ENCODE data around the gene OSBPL6. TPM values are rescaled to one million over a fixed set of nuclear protein-coding genes. Genes with fewer than 3 reads are reported as not detected.

Gene OSBPL6
- total and polyA plus RNA-seq, 10 donors: 0.13 to 2.2 (median 1.4) TPM

- Histone ChIP-seq H3K27me3 (replicated peaks in 1 of 7) (no peaks in the 10 kb centered on the region), H3K4me3 (no peak overlapping the region), H3K36me3 (no peaks in the 10 kb centered on the region), H3K27ac (no peak overlapping the region), H3K9me3 (no peaks in the 10 kb centered on the region), H3K4me1 (no peaks in the 10 kb centered on the region)
- no peak for TF ChIP-seq POLR2A (IDR thresholded peaks at IDR 0.05)
- TF ChIP-seq POLR2AphosphoS5 (IDR thresholded peaks at IDR 0.05): no peak
- TF ChIP-seq, protein P1, sequence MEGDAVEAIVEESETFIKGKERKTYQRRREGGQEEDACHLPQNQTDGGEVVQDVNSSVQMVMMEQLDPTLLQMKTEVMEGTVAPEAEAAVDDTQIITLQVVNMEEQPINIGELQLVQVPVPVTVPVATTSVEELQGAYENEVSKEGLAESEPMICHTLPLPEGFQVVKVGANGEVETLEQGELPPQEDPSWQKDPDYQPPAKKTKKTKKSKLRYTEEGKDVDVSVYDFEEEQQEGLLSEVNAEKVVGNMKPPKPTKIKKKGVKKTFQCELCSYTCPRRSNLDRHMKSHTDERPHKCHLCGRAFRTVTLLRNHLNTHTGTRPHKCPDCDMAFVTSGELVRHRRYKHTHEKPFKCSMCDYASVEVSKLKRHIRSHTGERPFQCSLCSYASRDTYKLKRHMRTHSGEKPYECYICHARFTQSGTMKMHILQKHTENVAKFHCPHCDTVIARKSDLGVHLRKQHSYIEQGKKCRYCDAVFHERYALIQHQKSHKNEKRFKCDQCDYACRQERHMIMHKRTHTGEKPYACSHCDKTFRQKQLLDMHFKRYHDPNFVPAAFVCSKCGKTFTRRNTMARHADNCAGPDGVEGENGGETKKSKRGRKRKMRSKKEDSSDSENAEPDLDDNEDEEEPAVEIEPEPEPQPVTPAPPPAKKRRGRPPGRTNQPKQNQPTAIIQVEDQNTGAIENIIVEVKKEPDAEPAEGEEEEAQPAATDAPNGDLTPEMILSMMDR (IDR thresholded peaks at IDR 0.05 in 8 of 11, conservative IDR thresholded peaks at IDR 0.05 in 3 of 11): no peak
- intact Hi-C loops (cut with DNase I; ENCODE audit: low total_unique reads): no loop called here
- WGBS, 5 donors: 77 to 88% (median 78%) methylated on average over 13 of the region's 13 CpGs
- DNase-seq: no peak
These were observed 69.0 kb downstream of the OSBPL6 start for GRCh38 chr2:178263159-178263860.

- Histone ChIP-seq H3K4me1 (no peaks in the 10 kb centered on the region), H3K27ac (no peak overlapping the region), H3K4me3 (no peak overlapping the region), H3K9me3 (no peaks in the 10 kb centered on the region), H3K36me3 (no peaks in the 10 kb centered on the region), H3K27me3 (replicated peaks in 1 of 7) (no peaks in the 10 kb centered on the region)
- intact Hi-C loops (cut with DNase I; ENCODE audit: low total_unique reads): no loop called here
- no peak for TF ChIP-seq POLR2A (IDR thresholded peaks at IDR 0.05)
- TF ChIP-seq, protein P1 (IDR thresholded peaks at IDR 0.05 in 8 of 11, conservative IDR thresholded peaks at IDR 0.05 in 3 of 11): no peak
- TF ChIP-seq POLR2AphosphoS5 (IDR thresholded peaks at IDR 0.05): no peak
- no peak for DNase-seq
- WGBS, 5 donors: 57 to 76% (median 62%) methylated on average over 2 of the region's 2 CpGs
These were observed 69.9 kb downstream of the OSBPL6 start for GRCh38 chr2:178264211-178264610.

GRCh38 chr2:178265851-178266250 lies 71.5 kb downstream of the OSBPL6 start:
- Histone ChIP-seq H3K27ac (no peak overlapping the region), H3K27me3 (replicated peaks in 1 of 7) (no peaks in the 10 kb centered on the region), H3K9me3 (no peaks in the 10 kb centered on the region), H3K4me3 (no peak overlapping the region), H3K4me1 (no peaks in the 10 kb centered on the region), H3K36me3 (no peaks in the 10 kb centered on the region)
- no peak for TF ChIP-seq POLR2A (IDR thresholded peaks at IDR 0.05)
- TF ChIP-seq, protein P1 (IDR thresholded peaks at IDR 0.05 in 8 of 11, conservative IDR thresholded peaks at IDR 0.05 in 3 of 11): no peak
- TF ChIP-seq POLR2AphosphoS5 (IDR thresholded peaks at IDR 0.05): no peak
- 80 to 89% (median 86%) methylated on average over 6 of the region's 6 CpGs for WGBS, 5 donors
- no peak for DNase-seq
- intact Hi-C loops (cut with DNase I; ENCODE audit: low total_unique reads): no loop called here

DNA sequence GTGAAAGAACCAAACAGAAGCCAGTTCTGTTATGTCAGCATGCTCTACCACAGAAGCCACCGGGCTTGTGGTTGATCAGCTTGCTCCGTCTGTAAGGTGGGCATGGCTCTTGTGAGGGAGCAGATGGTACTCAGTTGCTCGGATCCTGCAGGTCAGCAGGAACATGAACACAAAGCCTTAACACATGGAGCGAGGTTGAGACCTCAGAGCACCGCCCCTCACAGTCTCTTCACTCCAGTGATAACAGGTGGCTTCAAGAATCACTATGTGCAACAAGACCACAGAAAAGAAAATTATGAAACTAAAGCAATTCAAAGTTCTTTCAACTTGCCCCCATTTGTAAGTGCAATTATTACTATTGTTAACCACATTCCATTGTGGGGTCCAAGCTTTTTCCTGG lies 72.1 kb downstream of the OSBPL6 start:
- H3K4me3 ChIP-seq: no peak overlapping the region
- no peaks in the 10 kb centered on the region for H3K27me3 ChIP-seq (replicated peaks in 1 of 7)
- H3K9me3 ChIP-seq: no peaks in the 10 kb centered on the region
- DNase-seq: no peak
- H3K4me1 ChIP-seq: no peaks in the 10 kb centered on the region
- H3K36me3 ChIP-seq: no peaks in the 10 kb centered on the region
- intact Hi-C loops (cut with DNase I; ENCODE audit: low total_unique reads): no loop called here
- WGBS, 5 donors: 83 to 87% (median 84%) methylated on average over 5 of the region's 5 CpGs
- TF ChIP-seq, protein P1 (IDR thresholded peaks at IDR 0.05 in 8 of 11, conservative IDR thresholded peaks at IDR 0.05 in 3 of 11): no peak
- TF ChIP-seq POLR2AphosphoS5 (IDR thresholded peaks at IDR 0.05) (no peak), POLR2A (IDR thresholded peaks at IDR 0.05) (no peak)
- no peak overlapping the region for H3K27ac ChIP-seq
